ENCODE results near the gene BAIAP2. TPM values are rescaled to one million over a fixed set of nuclear protein-coding genes. Genes with fewer than 3 reads are reported as not detected.

Gene BAIAP2
- total RNA-seq, 1 donor from 2014 or later: 48.7 TPM

GRCh38 chr17:80990921-80991644 is 43.9 kb upstream of the BAIAP2 start:
- H3K27me3 ChIP-seq (ENCODE audit: control insufficient read depth, insufficient read depth, low read length): no peaks in the 10 kb centered on the region
- DNase-seq (ENCODE audit: low read depth) (no peak), FAIRE-seq (no peak)
- H3K4me3 ChIP-seq (ENCODE audit: low read depth, low read length): peak overlapping the region; percentile 64
- TF ChIP-seq, protein P1, sequence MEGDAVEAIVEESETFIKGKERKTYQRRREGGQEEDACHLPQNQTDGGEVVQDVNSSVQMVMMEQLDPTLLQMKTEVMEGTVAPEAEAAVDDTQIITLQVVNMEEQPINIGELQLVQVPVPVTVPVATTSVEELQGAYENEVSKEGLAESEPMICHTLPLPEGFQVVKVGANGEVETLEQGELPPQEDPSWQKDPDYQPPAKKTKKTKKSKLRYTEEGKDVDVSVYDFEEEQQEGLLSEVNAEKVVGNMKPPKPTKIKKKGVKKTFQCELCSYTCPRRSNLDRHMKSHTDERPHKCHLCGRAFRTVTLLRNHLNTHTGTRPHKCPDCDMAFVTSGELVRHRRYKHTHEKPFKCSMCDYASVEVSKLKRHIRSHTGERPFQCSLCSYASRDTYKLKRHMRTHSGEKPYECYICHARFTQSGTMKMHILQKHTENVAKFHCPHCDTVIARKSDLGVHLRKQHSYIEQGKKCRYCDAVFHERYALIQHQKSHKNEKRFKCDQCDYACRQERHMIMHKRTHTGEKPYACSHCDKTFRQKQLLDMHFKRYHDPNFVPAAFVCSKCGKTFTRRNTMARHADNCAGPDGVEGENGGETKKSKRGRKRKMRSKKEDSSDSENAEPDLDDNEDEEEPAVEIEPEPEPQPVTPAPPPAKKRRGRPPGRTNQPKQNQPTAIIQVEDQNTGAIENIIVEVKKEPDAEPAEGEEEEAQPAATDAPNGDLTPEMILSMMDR (IDR thresholded peaks at IDR 0.05; ENCODE audit: insufficient read depth, low read length, severe bottlenecking): no peak
- peaks cover 8% of the 10 kb centered on the region for H3K36me3 ChIP-seq (ENCODE audit: control insufficient read depth, insufficient read depth, low read length)

GRCh38 chr17:80991645-80992076 is 43.3 kb upstream of the BAIAP2 start, which contains the start of gene CHMP6:
CHMP6 (plus strand) TSS chr17:80991841; CDS start chr17:80991919, 78 bp downstream.
- Histone ChIP-seq H3K36me3 (ENCODE audit: control insufficient read depth, insufficient read depth, low read length) (peaks cover 12% of the 10 kb centered on the region), H3K4me3 (ENCODE audit: low read depth, low read length) (peak within 1 kb of the TSS; percentile 64), H3K27me3 (ENCODE audit: control insufficient read depth, insufficient read depth, low read length) (no peaks in the 10 kb centered on the region)
- FAIRE-seq (no peak), DNase-seq (ENCODE audit: low read depth) (peak; percentile 19)
- TF ChIP-seq, protein P1 (IDR thresholded peaks at IDR 0.05; ENCODE audit: insufficient read depth, low read length, severe bottlenecking): peak; percentile 20

DNA sequence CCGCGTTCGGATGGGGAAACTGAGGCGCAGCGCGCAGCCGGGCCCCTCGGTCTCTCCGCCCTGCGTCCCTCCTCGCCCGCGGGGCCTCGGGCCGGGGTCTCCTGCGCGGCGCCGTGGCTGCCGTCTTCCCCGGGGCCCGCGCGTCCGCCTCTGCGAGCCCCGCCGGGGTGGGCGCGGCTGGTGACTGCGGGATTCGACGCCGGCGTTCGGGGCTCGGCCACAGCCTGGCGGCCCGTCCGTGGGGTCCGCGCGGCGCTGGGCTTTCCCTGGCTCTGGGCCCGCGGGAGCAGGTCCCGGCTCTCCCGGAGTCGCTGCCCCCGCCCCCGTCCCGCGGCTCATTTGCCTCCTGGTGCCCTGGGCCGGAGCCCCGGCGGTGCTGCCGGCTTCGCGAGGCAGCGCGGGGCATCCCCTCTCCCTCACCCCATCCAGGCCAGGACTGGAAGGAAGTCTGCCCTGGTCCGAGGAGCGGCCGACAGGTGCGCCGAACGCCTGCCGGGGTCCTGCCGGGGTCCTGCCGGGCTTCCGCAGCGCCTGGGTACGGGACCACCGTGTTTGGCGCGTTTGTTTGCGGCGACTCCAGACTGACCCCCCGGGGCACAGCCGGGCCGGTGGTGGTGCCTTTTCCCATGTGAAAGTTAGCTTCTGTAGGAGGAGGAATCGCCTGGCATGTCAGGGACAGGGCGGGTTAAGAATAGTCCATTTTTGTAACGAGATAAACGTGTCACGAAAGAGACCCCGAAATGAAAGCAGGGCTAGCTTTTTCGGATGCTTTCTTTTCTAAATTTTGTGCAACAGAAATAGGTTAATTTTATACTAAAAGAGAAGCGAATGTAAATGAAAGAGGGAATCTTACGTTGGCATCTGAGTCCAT is 42.6 kb upstream of the BAIAP2 start:
- H3K36me3 ChIP-seq (ENCODE audit: control insufficient read depth, insufficient read depth, low read length): peaks cover 13% of the 10 kb centered on the region
- peak overlapping the region; percentile 64 for H3K4me3 ChIP-seq (ENCODE audit: low read depth, low read length)
- DNase-seq (ENCODE audit: low read depth): no peak
- no peak for FAIRE-seq
- no peaks in the 10 kb centered on the region for H3K27me3 ChIP-seq (ENCODE audit: control insufficient read depth, insufficient read depth, low read length)
- TF ChIP-seq, protein P1 (IDR thresholded peaks at IDR 0.05; ENCODE audit: insufficient read depth, low read length, severe bottlenecking): no peak

GRCh38 chr17:80992948-80993624 is 41.9 kb upstream of the BAIAP2 start:
- peak; percentile 47 for FAIRE-seq
- TF ChIP-seq, protein P1 (IDR thresholded peaks at IDR 0.05; ENCODE audit: insufficient read depth, low read length, severe bottlenecking): no peak
- Histone ChIP-seq H3K27me3 (ENCODE audit: control insufficient read depth, insufficient read depth, low read length) (no peaks in the 10 kb centered on the region), H3K36me3 (ENCODE audit: control insufficient read depth, insufficient read depth, low read length) (peaks cover 18% of the 10 kb centered on the region), H3K4me3 (ENCODE audit: low read depth, low read length) (no peak overlapping the region)
- DNase-seq (ENCODE audit: low read depth): no peak

GRCh38 chr17:80995131-80995530 is 39.8 kb upstream of the BAIAP2 start:
- peaks cover 22% of the 10 kb centered on the region for H3K36me3 ChIP-seq (ENCODE audit: control insufficient read depth, insufficient read depth, low read length)
- FAIRE-seq: no peak
- no peaks in the 10 kb centered on the region for H3K27me3 ChIP-seq (ENCODE audit: control insufficient read depth, insufficient read depth, low read length)
- TF ChIP-seq, protein P1 (IDR thresholded peaks at IDR 0.05; ENCODE audit: insufficient read depth, low read length, severe bottlenecking): no peak
- DNase-seq (ENCODE audit: low read depth): no peak
- no peak overlapping the region for H3K4me3 ChIP-seq (ENCODE audit: low read depth, low read length)

Measured in bronchial epithelial cell (primary cell).